C1 segment of cervical spinal cord (tissue), 14 donors: ENCODE measurements around the gene IL6R.
A peak's percentile ranks its signal among the peaks of the same experiment; 100 is the strongest.

ENCODE experiments used
- DNase-seq, 14 donors: peaks; one replicate each; lab custom pipeline; 2025; lab: John Stamatoyannopoulos, UW

The IL6R gene

DNA sequence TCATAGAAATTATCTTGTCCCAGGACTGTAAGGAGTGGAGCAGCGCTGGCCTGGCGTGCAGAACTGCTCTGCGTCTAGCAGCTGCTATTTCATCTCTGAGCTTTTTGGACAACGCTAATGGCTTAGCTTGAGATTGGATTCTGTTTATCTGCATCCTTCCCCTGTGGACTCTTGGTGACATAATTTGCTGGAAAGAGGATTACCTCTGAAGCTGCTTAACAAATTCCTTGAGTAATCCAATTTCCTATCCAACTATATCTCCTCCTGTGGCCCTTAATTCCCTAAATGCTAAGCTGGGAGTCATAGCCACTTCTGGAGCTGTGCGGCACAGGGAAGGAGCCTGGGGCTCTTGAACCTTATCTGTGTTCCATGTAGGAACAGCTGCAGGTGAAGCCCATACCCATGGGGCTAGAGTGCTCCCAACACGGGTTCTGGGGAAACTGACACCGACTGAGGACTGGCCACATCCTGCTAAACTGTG is 43.2 kb downstream of the IL6R start:
- DNase-seq, result no peak

DNA sequence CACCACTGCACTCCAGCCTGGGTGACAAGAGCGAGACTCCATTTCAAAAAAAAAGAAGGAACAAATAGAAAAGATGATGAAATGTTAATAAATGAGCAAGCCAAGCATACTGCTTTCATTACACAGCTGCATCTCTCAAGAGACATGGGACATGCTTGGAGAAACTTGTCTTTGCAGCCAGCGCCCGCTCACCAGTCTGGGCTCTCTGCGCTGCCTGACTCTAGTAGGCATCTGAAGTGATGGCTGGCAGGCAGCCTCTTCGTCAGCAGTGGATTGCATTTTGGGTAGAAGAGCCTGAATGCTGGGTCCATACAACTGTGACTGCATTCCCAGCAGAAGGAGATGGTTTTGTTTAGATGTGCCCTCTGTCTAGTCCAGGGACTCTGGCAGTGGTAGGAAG is 48.0 kb downstream of the IL6R start:
- DNase-seq, result peak in 1 of 14 donors; percentile 51

DNA sequence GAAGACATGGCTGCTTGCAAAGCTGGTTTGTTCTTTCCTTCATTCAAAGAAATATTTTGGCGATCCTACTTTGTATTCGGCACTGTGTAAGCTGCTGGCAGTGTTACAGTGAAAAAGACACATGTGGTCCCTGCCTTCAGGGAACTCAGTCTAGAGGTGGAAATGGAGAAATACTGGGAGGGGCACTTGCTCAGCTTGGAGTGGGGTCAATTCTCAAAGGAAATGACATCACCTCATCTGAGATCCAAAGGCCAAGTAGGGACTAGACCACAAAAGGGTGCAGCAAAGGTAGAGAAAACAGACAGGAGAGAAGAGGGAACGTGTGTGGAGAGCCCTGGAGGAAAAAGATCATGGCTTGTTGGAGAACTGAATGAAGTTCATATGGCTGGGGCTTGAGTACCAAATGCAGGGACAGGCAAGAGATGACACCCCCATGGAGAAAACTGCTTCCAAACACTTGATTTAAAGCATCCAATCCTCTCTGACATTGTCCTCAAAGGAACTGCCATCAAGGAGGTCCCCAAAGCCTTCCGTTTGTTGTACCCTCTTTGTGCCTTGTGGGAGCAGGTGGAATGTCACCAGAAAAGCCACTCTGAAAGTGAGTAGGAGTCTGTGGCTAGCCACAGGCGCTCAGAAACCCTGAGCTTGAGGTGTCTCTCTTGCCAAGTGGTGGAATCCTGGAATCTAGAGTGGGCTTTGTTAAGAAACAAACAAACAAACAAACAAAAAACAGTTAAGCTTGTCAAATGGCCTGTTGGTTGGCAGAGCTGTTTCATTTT is 48.6 kb downstream of the IL6R start:
- peak in 1 of 14 donors; percentile 31 for DNase-seq

DNA sequence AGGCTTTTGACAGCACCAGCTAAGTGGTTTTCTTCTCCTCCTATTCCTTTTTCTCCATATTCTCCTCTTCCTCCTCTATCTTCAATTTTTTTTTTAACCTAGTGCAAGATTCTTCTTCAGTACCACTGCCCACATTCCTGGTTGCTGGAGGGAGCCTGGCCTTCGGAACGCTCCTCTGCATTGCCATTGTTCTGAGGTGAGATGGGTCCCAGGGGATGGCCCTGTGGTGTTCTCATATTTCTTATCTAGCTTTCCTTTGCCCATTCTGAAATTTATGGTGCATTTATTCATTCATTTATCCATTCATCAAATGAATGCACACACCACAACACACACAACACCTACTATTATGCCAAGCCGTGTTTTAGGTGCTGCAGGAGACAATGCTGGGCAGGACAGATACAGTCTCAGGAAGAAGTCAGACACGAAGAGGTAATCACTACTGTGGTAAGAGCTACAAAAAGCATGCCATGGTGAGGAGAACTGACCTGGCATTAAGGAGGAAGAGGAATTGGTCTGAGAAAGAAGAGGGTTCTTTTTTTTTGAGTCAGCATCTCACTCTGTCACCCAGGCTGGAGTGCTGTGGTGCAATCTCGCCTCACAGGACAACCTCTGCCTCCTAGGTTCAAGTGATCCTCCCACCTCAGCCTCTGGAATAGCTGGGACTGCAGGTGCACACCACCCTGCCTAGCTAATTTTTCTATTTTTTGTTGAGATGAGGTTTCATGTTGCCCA is 49.4 kb downstream of the IL6R start:
- no peak for DNase-seq

DNA sequence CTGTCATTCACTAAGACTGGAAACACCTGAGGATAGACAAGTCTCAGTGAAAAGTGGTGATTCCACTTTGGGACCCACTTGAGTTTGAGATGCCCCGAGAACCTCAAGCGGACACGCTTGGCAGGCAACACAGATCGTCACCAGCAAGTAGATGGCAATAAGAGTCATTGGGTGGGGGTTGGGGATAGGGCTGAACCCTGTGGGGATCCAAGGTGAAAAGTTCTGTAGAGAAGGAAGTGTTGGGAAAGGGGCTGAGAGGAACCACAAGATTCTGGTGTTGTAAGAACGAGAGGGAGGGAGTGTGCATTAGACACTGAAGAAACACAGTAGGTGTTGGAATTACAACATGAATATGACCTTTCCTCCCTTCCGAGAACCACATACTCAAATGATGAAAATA is 51.5 kb downstream of the IL6R start:
- no peak for DNase-seq

DNA sequence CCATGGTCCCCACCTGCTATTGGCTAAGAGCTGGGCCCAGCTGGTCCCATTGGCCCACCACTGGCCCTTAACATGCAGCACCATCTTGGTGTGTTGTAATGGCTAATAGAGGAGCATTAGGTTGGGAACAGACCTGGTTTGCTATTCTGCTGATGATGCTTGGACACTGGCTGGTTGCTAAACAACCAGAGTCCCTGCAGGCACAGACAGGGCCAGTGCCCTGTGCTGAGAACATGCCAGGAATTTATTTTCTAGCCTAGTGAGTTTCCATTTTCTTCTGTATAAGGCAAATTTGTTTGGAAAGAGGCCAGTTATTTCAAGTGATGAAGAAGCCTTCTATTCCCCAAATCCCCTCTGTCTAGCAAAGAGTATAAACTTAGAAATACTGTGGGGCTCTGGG is 53.9 kb downstream of the IL6R start:
- peak in 2 of 14 donors; percentile 8 to 12 for DNase-seq

DNA sequence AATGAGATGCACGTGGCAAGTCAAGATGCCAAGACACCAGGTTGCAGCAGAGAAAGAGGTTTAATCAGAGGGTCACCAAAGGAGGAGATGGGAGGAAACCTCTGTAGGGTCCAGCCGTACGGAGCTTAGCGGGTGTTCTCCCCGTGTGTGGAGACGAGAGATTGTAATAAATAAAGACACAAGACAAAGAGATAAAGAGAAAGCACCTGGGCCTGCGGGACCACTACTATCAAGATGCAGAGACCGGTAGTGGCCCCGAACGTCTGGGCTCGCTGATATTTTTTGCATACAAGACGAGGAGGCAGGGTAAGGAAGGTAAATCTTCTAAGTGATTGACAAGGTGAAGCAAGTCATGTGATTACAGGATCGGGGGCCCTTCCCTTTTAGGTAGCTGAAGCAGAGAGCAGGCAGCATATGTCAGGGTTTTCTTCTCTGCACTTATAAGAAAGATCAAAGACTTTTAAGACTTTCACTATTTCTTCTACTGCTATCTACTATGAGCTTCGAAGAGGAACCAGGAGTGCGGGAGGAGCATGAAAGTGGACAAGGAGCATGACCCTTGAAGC is 55.6 kb downstream of the IL6R start:
- DNase-seq, result no peak

DNA sequence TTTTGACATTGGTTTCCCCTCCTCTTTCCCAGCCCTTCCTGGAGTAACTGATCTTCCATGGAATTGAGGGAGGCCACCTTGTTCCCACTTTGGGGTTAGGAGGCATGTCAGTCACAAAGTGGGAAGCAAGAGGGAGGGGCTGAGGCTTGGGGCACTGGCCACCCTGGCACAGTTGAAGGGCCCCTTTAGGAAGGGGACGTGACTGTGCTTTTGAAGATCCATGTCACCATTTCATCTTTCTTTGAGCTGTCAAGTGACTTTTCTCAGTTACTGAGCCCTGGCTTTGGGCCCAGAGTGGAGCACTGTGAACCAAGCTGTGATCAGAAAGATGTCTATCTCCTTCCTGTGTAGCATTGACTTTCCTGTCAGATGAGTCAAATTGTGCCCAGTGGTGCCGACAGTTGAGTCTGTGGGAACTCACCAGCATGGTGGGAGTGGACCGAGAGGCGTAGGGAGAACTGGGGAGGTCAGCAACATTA is 58.4 kb downstream of the IL6R start:
- no peak for DNase-seq

DNA sequence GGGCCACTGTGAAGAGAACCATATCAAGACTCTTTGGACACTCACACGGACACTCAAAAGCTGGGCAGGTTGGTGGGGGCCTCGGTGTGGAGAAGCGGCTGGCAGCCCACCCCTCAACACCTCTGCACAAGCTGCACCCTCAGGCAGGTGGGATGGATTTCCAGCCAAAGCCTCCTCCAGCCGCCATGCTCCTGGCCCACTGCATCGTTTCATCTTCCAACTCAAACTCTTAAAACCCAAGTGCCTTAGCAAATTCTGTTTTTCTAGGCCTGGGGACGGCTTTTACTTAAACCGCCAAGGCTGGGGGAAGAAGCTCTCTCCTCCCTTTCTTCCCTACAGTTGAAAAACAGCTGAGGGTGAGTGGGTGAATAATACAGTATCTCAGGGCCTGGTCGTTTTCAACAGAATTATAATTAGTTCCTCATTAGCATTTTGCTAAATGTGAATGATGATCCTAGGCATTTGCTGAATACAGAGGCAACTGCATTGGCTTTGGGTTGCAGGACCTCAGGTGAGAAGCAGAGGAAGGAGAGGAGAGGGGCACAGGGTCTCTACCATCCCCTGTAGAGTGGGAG is 60.6 kb downstream of the IL6R start:
- no peak for DNase-seq

DNA sequence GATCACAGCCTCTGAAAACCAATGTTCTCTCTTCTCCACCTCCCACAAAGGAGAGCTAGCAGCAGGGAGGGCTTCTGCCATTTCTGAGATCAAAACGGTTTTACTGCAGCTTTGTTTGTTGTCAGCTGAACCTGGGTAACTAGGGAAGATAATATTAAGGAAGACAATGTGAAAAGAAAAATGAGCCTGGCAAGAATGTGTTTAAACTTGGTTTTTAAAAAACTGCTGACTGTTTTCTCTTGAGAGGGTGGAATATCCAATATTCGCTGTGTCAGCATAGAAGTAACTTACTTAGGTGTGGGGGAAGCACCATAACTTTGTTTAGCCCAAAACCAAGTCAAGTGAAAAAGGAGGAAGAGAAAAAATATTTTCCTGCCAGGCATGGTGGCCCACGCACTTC is 61.1 kb downstream of the IL6R start:
- no peak for DNase-seq

DNA sequence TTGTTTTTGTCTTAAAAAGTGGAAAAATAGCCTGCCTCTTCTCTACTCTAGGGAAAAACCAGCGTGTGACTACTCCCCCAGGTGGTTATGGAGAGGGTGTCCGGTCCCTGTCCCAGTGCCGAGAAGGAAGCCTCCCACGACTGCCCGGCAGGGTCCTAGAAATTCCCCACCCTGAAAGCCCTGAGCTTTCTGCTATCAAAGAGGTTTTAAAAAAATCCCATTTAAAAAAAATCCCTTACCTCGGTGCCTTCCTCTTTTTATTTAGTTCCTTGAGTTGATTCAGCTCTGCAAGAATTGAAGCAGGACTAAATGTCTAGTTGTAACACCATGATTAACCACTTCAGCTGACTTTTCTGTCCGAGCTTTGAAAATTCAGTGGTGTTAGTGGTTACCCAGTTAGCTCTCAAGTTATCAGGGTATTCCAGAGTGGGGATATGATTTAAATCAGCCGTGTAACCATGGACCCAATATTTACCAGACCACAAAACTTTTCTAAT is 61.8 kb downstream of the IL6R start:
- DNase-seq, result no peak

DNA sequence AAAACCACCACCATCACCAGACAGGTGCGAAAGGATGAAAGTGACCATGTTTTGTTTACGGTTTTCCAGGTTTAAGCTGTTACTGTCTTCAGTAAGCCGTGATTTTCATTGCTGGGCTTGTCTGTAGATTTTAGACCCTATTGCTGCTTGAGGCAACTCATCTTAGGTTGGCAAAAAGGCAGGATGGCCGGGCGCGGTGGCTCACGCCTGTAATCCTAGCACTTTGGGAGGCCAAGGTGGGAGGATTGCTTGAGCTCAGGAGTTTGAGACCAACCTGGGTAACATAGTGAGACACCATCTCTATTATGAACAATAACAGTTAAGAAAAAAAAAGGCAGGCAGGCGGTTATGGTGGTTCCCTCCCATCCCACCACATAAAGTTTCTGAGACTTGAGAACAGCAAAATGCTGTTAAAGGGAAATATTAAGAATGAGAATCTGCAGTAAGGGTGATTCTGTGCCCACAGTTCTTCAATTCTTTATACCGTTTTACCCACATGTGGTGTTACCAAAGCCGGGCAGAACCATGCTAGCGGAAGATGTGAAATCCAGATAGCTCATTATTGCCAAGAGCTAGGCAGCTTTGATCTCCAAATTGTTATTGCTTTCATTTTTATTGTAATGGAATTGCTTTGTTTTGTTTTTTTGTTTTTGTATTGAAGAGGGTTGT is 62.4 kb downstream of the IL6R start:
- no peak for DNase-seq

DNA sequence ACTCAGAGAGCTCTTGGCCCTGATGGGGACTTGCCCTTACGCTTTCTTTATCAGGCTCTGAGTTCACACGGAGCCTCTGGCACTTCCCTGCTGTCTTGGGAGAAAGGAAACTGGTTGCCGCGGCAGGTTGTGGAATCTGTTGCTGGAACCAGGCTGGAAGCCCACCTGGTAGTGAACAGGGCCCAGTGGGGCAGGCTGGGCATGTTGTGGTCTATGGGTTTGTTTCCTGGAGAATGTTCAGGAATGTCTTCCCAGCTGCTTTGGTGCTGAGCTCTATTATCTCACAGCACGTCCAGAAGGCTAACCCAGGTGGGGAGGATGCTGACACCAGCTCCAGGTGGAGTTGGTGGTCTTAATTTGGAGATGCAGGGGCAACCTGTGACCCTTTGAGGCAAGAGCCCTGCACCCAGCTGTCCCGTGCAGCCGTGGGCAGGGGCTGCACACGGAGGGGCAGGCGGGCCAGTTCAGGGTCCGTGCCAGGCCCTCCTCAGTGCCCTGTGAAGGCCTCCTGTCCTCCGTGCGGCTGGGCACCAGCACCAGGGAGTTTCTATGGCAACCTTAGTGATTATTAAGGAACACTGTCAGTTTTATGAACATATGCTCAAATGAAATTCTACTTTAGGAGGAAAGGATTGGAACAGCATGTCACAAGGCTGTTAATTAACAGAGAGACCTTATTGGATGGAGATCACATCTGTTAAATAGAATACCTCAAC is 63.5 kb downstream of the IL6R start:
- peak in 1 of 14 donors; percentile 56 for DNase-seq

DNA sequence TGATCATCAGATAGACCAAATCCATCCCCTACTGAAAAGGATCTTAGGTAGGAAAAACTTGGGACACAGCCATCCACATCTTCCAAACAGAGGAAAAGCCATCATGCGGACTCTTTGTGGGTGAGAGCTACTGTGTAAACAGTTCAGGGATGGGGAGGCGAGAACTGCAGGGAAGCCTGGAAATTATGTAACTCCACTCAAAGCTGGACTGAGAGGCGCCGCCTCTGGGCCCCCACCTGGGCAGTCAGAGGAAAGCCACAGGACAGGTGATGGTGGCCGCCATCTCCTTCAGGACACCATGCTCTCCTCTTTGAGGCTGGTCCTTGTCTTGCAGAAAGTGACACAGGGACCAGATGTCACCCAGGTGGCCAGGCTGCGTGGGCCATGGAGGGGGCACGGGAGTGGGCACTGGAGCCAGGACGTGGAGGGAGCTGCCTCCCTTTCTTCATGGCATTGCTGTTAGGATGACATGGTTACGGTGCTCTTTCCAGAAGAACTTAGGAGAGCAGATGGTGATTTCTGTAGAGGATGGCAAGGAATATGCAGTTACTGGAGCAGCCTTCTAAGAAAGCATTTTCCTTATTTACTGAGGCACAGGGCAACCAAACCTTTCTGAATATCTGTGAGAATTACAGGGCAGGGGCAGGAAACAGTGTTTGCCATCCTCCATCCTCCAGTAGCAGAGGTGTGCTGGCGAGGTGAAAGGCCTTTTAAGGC is 64.9 kb downstream of the IL6R start:
- no peak for DNase-seq

DNA sequence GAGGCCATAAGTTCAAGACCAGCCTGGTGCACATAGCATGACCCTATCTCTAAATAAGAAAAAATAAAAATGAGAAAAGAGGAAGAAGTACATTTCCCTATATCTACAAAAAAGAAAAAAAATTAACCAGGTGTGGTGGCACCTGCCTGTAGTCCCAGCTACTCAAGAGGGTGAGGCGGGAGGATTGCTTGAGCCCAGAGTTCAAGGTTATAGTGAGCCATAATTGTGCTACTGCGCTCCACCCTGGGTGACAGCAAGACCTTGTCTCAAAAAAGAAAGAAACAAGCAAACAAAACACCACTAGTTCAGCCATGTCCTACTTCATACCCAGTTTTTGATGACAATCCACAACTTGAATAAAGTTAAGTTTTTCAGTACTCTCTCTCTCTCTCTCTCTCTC is 66.2 kb downstream of the IL6R start:
- no peak for DNase-seq

DNA sequence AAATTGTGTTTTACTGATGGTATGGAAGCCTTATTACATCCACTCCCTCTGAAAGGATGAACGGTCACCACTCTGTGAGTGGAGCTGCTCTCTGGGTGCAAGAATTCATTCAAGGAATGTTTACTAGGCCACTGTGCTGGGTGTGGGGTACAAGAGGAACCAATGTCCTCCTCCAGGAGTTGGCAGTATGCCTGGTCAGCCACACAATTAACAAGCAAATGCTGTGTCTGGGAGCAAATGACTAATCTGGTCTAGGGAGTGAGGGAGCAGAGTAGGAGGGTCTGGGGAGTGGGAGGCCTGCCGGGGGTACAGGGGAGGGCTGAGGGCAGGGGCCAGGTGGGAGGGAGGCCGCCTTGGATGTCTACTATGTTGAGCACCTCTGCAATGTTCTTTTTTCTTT is 69.7 kb downstream of the IL6R start:
- DNase-seq, result peak in 11 of 14 donors; percentile 16 to 85 (median 72)

DNA sequence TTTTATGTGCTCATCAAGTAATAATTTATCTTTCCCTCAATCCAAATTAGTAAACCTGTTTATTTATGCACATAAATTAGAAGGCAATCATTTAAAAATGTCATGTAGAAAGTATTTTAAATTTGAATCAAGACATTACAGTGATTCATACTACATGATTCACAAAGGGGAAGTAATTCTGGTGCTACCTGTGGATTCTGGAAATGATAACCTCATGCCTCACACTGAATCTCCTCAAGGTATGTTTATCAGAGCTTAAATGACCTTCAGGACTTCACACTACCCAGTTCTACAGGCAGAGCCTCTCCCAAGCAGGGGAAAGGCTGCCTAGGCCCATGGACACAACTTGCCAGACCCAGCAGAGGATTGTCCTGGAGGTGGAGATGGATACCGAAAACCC is 71.6 kb downstream of the IL6R start:
- DNase-seq, result no peak

DNA sequence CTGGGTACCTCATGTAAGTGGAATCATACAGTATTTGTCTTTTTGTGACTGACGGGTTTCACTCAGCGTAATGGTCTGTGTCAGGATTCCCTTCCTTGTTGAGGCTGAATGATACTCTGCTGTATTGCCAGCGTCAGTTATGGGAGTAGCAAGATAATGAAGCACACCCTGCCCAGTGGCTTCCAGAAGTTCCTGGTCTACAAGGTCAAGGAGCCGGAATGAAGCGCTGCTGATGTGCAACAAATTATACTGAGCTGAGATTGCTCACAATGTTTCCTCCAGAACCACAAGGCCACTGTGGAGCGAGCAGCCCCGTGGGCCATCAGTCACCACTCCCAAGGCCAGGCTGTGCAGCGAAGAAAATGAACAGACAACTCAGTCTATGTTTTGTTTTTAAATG is 72.9 kb downstream of the IL6R start:
- DNase-seq, result no peak

DNA sequence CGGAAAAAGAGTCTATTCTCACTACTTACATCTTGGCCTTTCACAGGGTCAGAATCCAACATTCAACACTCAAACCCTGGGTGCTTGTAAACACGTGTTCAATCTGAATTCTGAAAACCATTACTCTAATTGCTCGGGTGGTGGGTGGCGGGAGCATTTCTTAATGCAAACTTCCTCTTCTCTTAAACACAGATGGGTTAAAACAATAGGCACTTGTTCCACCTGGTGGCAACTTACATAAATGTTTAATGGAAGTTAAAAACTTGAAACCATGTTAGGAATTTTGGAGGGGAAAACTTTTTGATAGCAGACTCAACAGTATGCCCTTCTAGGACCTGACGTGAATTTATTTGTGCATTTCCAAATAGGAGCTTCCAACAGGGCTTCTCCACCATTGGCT is 73.5 kb downstream of the IL6R start:
- DNase-seq, result no peak
